GM18951 (cell line): ENCODE measurements around the gene MRE11.

Experiments used
- POLR2A ChIP-seq: IDR thresholded peaks from 4 replicates; pipeline ENCODE4 v1.6.1; 2011; ENCODE audit warnings: mild to moderate bottlenecking; ENCODE audit not compliant: insufficient read length, insufficient read depth; ENCODE audit errors: extremely low read depth
- in situ Hi-C: fragments of 300-500 bp; cut with MboI; formaldehyde crosslinking; loops from one replicate; pipeline ENCODE4 v1.12.0; 2022; ENCODE audit warnings: low sequenced_read_pairs, mixed read lengths, inconsistent platforms; ENCODE audit not compliant: unreplicated experiment

Gene MRE11

DNA sequence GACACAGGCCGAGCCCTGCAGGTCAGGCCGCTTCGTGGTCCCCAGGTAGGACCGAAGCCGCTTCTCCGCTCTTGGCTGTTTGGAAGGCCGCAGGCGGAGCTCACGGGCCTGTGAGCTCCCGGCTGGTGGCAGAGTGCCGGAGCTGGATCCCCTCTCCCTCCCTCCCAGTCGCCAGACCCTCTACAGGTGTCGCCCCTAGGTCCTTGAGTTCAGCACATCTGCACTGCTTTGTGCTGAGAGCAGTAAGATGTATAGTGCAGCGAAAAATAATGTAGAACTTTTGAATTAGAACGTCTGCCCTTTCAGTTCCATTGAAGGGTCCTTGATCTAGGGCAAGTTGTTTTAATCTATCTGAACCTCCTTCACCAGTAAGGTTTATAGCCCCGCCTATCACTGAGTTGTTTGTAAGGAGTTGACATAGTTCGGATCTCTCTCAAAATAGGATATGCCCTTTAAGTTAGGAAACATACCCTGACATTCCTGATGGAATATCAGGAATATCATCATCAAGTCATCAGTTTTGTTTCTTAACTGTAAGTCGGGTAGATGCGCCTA, 559 bp upstream of the MRE11 start:
- in situ Hi-C loops = loop anchor here (25.0 kb wide), 1 partner anchor 582 kb away; no protein-coding TSS in a partner anchor
- TF ChIP-seq POLR2A = no peak

DNA sequence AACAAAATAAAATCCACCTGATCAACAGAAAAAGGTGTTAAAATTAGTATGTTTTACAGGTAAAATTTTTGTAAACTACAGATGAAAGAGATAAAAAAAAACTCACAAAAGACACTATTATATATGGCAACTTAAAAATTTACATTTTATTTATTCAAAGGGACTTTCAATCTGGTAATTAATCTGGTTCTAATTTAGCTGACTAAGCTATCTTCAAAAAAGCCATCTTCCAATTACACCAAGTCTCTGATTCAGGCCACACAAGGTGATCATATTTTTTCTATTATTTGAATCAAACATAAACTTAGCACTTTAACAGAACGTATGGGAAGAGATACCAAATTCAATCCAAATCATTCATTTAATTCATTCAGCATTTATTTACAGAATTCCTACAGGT, 7.6 kb downstream of the MRE11 start:
- in situ Hi-C loops = loop anchor here (25.0 kb wide), 1 partner anchor 574 kb away; no protein-coding TSS in a partner anchor
- TF ChIP-seq POLR2A = no peak

DNA sequence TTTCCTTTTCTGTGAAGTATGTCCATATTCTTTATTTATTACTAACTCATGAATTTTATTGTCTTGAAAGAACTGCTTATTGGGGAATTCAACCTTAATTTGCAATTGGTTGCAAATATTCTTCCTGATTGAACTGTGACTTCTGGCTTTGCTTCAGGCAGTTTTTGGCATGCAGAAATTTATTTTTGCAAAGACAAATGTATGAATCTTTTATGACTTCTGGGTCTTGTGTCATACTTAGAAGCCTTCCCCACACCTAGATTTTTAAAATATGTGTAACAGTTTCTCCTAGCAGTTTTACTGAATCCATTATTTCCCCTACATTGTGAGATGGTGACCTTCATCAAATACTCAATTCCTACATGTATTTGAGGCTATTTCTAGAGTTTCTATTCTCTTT, 12.3 kb downstream of the MRE11 start:
- TF ChIP-seq POLR2A = no peak
- in situ Hi-C loops = loop anchor here (25.0 kb wide), 1 partner anchor 569 kb away; no protein-coding TSS in a partner anchor

DNA sequence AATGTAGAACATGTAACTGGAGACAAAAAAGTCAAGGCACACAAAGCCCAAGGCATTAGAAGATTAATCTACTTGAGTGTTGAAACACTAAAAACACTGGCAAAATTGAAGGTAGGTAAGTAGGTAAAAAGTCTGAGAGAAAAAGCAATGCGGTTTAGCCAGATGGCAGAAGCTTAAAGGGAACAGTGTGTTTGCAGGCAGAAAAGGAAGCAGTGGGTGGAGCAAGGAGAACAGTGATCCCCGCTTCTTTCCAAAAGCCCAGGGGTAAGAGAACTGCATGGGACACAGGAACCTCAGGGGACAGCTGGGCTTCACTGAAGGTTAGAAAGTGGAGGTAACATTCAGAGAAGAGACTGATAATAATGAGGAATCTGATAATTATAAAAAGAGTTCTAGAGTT, 16.0 kb downstream of the MRE11 start:
- in situ Hi-C loops = loop anchor here (25.0 kb wide), 1 partner anchor 565 kb away; no protein-coding TSS in a partner anchor
- no peak for TF ChIP-seq POLR2A

DNA sequence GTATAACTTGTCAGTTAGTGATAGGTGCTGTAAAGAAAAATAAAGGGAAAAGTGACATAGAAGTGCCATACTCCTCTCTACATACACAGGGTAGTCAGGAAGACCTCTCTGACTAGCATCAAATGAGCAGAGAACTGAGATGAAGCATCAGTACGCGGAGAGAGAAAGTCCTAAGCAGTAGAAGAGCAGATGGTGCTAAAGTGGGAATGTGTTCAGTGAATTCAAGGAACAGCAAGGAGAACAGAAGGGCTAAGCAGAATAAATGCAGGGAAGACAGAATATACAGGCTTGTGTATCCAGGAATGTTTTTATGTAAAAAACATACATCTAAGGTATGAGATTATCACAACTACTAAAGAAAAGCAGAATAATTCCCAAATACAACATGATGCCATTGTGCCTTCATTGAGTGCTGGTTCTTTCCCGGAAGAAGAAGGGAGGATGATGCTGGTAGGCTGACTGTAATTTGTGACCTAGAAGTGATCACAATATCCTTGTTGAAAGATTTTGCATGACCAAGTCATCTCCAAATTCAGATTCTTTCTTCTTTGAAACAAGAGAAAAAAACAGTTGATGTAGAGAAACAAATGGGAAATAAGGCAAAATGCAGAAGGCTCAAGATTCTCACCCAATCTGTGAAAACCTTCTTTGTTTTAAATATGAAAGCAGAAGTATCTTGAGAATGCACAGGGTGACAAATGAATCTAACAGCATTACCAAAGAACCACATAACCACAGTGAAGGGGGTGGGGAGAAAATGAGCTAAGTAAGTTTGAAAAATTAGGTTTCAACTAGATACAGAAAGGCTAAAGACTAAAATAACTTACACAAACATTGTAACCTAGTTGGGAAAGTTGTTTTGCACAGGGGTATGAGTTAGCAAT, 20.5 kb downstream of the MRE11 start:
- in situ Hi-C loops = no loop called here
- no peak for TF ChIP-seq POLR2A

DNA sequence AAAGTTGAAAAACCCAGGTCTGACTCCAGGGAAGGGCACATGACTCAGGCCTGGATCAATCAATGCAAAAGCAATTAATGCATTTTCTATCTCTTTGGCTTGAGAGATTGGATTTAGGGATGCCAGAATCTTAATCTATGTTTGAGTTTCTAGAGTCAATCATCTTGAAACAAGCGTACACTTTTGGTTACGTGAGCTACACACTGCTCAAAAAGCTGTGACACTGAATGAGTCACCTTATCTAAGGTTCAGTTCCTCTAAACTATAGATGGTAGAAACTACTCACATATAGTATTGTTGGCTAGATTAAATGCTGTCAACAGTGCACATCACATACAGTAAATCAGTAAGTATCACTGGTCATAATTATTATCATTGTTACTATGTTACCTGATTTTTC, 24.2 kb downstream of the MRE11 start:
- in situ Hi-C loops = no loop called here
- TF ChIP-seq POLR2A = no peak

DNA sequence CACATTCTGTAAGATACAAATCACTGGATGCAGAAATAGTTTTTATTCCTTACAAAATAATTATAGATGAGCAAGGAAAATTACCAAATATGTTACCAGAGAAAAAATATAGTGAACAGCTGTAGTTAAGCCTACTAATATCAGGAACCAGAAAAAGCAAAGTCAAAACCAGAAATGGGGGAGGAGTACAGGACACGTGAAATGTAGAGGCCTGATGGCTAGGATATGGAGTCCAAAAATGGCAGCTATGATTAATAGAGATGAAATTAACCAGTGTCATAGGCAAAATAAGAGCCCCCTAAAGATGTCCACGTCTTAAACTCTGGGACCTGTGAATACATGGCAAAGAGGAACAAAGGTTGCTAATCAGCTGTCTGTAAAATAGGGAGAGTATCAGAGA, 34.1 kb downstream of the MRE11 start:
- no peak for TF ChIP-seq POLR2A
- in situ Hi-C loops = no loop called here

DNA sequence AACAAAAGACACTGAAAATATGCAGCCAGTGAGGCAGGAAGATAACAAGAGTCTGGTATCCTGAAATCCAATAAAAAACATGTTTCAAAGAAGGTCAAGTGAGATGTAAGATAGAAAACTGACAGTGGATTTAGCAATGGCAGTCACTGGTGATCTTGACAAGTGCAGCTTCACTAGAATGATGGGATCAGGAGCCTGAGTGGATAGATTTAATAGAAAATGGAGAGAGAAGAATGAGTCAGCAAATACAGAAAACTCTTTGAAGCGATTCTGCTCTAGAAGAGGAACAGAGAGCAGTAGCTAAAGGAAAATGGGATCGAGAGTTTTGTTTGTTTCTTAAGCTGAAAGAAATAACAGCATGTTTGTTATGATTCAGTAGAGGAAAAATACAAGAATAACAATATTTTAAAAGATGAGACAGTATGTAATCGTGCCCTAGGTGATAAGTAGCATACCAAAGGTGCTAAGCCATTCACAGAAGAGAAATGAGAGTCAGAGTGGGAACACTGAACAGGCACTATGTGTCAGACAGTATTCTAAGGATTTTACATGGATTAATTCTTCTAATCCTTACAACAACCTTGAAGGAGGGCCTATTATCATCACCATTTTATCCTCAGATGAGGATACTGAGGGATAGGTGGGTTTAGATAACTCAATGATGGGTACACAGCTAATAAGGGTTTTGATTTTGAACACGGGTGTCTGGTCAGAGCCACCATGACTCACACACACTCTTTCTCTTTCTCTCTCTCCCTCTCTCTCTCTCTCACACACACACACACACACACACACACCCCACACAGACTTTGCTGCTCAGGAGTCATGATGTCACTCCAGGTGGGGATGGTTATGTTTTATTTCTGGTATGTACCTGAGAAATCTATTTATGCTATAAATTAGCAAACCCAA, 36.3 kb downstream of the MRE11 start:
- TF ChIP-seq POLR2A = no peak
- in situ Hi-C loops = no loop called here

DNA sequence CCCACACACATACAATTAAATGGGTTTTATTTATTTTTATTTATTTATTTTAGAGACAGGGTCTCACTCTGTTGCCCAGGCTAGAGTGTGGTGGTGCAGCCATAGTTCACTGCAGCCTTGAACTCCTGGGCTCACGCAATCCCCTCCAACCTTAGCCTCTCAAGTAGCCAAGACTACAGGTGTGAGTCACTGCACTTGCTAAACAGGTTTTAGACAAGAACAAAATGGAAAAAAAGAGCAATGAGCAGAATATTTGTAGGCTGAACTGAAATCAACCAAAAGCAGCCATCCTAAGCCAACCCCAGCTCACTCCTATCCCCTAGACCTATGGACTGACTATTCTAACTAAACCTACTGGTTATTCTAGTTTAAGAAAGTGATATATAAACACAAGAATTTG, 37.8 kb downstream of the MRE11 start:
- in situ Hi-C loops = no loop called here
- TF ChIP-seq POLR2A = no peak

DNA sequence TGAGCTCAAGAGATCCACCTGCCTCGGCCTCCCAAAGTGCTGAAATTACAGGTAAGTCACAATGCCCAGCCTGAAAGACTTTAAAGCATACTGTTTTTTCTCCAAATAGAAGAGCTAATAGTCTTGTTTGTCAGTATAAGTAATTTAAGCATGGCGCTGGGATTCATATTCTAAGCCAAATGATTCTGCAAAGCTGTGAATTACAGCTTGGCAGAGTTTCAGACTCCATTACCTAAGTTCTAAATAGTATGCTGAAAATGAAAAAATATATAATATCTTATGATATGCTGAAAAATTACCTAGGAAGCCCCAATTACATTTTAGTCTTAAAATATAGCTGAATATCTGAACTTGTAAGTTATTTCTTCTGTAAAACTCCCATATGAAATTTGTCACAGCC, 39.3 kb downstream of the MRE11 start:
- no peak for TF ChIP-seq POLR2A
- in situ Hi-C loops = no loop called here

DNA sequence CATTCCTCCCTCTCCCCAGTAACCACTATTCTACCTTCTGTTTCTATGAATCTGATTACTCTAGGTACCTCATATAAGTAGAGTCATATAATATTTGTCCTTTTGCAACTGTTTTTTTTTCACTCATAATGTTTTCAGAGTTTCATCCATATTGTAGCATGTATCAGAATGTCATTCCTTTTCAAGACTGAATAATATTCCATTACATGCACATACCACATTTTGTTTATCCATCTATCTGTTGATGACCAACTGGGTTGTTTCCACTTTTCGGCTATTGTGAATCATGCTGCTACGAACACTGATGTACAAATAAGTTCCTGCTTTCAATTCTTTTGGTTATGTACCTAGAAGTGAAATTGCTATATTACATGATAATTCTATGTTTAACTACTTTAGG, 40.7 kb downstream of the MRE11 start:
- in situ Hi-C loops = no loop called here

DNA sequence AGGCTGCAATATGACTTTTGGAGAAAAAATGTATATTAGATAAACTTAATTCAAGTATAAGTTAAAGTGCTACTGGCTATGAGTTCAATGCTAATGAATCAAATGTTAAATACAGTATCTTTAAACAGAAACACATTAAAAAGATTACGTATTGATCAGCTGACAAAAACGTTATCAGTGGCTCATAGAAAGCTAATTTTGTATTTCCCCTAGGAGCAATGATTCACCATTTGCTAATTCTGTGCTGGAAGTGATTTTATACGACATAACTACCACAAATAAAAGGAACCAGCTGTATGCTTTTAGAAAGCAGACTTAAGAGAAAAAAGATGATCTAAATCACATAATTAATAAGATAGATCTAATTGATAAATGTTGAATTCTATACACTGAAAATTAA, 43.6 kb downstream of the MRE11 start:
- in situ Hi-C loops = no loop called here
- TF ChIP-seq POLR2A = no peak

More for the DNA sequence above, 40.7 kb downstream of the MRE11 start:
- no peak for TF ChIP-seq POLR2A

DNA sequence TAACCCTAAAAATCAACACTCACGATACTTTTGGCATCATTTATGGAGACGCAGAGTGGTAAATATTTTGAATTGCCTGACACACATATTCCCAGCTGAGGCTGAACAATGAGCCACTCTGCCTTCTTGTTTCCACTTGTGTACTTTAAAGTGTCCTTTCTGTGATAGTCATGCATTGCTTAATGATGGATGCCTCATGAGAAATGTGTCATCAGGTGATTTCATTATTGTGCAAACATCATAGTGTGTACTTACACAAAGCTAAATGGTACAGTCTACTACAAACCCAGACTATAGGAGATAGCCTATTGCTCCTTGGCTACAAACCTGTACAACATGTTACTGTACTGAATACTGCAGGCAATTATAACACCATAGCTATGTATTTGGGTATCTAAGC, 44.2 kb downstream of the MRE11 start:
- in situ Hi-C loops = no loop called here
- TF ChIP-seq POLR2A = no peak

DNA sequence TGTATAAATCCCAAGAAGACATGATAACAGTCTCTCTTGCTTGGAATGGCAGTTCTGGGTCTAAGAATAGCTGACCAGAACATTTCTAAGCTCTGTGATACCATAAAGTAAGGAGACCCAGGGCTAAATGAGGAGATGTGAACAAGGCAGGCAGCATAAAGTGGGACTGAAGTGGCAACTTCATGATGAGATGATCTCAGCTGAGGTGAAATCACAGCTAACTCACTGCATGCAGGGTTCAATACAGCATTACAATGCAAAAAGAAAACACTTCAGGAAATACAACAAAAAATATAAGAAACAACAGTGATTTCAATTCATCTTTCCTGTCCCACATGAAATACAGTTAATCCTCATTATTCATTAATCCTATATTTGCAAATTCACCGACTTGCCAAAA, 44.6 kb downstream of the MRE11 start:
- TF ChIP-seq POLR2A = no peak
- in situ Hi-C loops = no loop called here

DNA sequence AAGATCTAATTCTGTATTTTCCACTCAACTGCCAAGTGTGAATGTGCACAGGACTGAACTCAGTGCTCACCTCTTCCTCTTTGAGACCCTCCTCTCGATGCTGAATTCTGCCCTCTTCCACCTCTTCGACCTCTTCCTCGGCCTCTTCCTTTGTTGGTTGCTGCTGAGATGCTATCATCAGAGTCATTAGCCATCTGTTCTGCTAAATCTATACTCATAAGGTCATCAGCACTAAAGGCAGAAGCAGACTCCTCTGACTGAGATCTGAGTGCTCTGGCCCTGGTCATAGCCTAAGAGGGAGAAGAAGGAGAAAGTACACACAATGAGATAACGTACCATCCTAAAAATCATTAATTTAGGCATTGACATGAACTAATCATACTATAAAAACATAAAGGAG, 46.5 kb downstream of the MRE11 start:
- in situ Hi-C loops = no loop called here

More for the DNA sequence above, 46.5 kb downstream of the MRE11 start:
- no peak for TF ChIP-seq POLR2A
